Measurements from ENCODE around the gene SLC2A3. TPM values are rescaled to one million over a fixed set of nuclear protein-coding genes. Genes with fewer than 3 reads are reported as not detected.
"Not testable (repeated sequence)": the region's sequence is repeated elsewhere in the genome, so short reads cannot be mapped to it uniquely, and the experiment has no call there.

The SLC2A3 gene
- total RNA-seq, 1 donor from 2014 or later: 15.3 TPM

- no peak for TF ChIP-seq CTCF (conservative IDR thresholded peaks at IDR 0.05; ENCODE audit: low read depth, low read length)
- no peak overlapping the region for H3K4me3 ChIP-seq (ENCODE audit: low read depth, low read length)
- no peak for DNase-seq (ENCODE audit: low read depth)
Measured at GRCh38 chr12:7959278-7959677, 23.3 kb upstream of the SLC2A3 start.

GRCh38 chr12:7954877-7955276 lies 18.9 kb upstream of the SLC2A3 start:
- not testable (repeated sequence) for H3K4me3 ChIP-seq (ENCODE audit: low read depth, low read length); DNase-seq (ENCODE audit: low read depth)

GRCh38 chr12:7954418-7954817 lies 18.4 kb upstream of the SLC2A3 start:
- not testable (repeated sequence) for DNase-seq (ENCODE audit: low read depth); H3K4me3 ChIP-seq (ENCODE audit: low read depth, low read length)

GRCh38 chr12:7953912-7954311 lies 17.9 kb upstream of the SLC2A3 start:
- not testable (repeated sequence) for H3K4me3 ChIP-seq (ENCODE audit: low read depth, low read length); DNase-seq (ENCODE audit: low read depth)

- no peak for TF ChIP-seq CTCF (conservative IDR thresholded peaks at IDR 0.05; ENCODE audit: low read depth, low read length)
- no peak overlapping the region for H3K4me3 ChIP-seq (ENCODE audit: low read depth, low read length)
- no peak for DNase-seq (ENCODE audit: low read depth)
Measured at GRCh38 chr12:7951671-7952070, 15.7 kb upstream of the SLC2A3 start.

- H3K4me3 ChIP-seq (ENCODE audit: low read depth, low read length); DNase-seq (ENCODE audit: low read depth): not testable (repeated sequence)
Measured at GRCh38 chr12:7950230-7950943, 14.4 kb upstream of the SLC2A3 start.

- no peak for DNase-seq (ENCODE audit: low read depth)
- TF ChIP-seq CTCF (conservative IDR thresholded peaks at IDR 0.05; ENCODE audit: low read depth, low read length): no peak
- H3K4me3 ChIP-seq (ENCODE audit: low read depth, low read length): no peak overlapping the region
Measured at GRCh38 chr12:7948589-7949260, 12.7 kb upstream of the SLC2A3 start.

- no peak overlapping the region for H3K4me3 ChIP-seq (ENCODE audit: low read depth, low read length)
- TF ChIP-seq CTCF (conservative IDR thresholded peaks at IDR 0.05; ENCODE audit: low read depth, low read length): no peak
- DNase-seq (ENCODE audit: low read depth): no peak
Measured at GRCh38 chr12:7947011-7947410, 11.0 kb upstream of the SLC2A3 start.

- DNase-seq (ENCODE audit: low read depth); H3K4me3 ChIP-seq (ENCODE audit: low read depth, low read length): not testable (repeated sequence)
Measured at GRCh38 chr12:7944760-7945159, 8.8 kb upstream of the SLC2A3 start.

Data from epithelial cell of proximal tubule (primary cell).